T-cell (primary cell): Measurements from ENCODE around the gene CFAP43. TPM values are rescaled to one million over a fixed set of nuclear protein-coding genes. Genes with fewer than 3 reads are reported as not detected.
"Not testable (repeated sequence)": the region's sequence is repeated elsewhere in the genome, so short reads cannot be mapped to it uniquely, and the experiment has no call there.

Experiments
- ATAC-seq, 4 experiments: fragments of 200-7000 bp in 3 of 4; fragments of 150-1000 bp in 1 of 4; cut with Tn5 transposase; replicated peaks in 1 of 4; 1 replicate in 3 of 4; 2 replicates in 1 of 4; pipeline ENCODE4 v1.10.0; 2021; ENCODE audit warnings: moderate library complexity in 3 of 4, mild to moderate bottlenecking in 2 of 4, moderate number of reproducible peaks in 1 of 4
- CTCF ChIA-PET, 2 donors: fragments of 300-600 bp; sonication (Branson Sonifier 250); formaldehyde crosslinking; loops; one replicate each; lab custom pipeline; 2022; ENCODE audit warnings: antibody characterized with exemption in 2 of 2; lab: Charles Lee
- POLR2A ChIA-PET, 2 donors: fragments of 300-600 bp; sonication (Branson Sonifier 250); formaldehyde crosslinking; loops; one replicate each; lab custom pipeline; 2022; ENCODE audit warnings: antibody characterized with exemption in 2 of 2; lab: Charles Lee
- DNase-seq, 35 experiments: peaks; one replicate each; pipeline versions ENCODE4 v3.0.0 to v3.0.0-alpha.2; 2013 to 2023
- H3K27ac ChIP-seq: one replicate; pipeline ENCODE4 v1.5.1; 2013; ENCODE audit warnings: low read length
- H3K27me3 ChIP-seq, 2 experiments: replicated peaks in 1 of 2; 1 replicate in 1 of 2; 2 replicates in 1 of 2; pipeline versions ENCODE4 v1.6.1 to v1.7.0; 2013; ENCODE audit warnings: low read length in 1 of 2, mixed read lengths in 1 of 2; ENCODE audit not compliant: control insufficient read depth in 2 of 2, insufficient read depth in 2 of 2; ENCODE audit errors: extremely low read depth in 1 of 2
- H3K36me3 ChIP-seq, 2 donors: 1 replicate in 1 of 2; 2 replicates in 1 of 2; pipeline versions ENCODE4 v1.6.1 to v1.7.0; 2013; ENCODE audit warnings: low read length in 1 of 2; ENCODE audit not compliant: control insufficient read depth in 2 of 2, insufficient read depth in 1 of 2; ENCODE audit errors: extremely low read depth in 1 of 2
- H3K4me1 ChIP-seq, 2 experiments: 1 replicate in 1 of 2; 2 replicates in 1 of 2; pipeline versions ENCODE4 v1.6.1 to v1.7.0; 2013; ENCODE audit warnings: low read length in 2 of 2, mixed read lengths in 1 of 2; ENCODE audit not compliant: insufficient read depth in 2 of 2, control insufficient read depth in 1 of 2; ENCODE audit errors: extremely low read depth in 1 of 2
- H3K4me3 ChIP-seq, 2 donors: 1 replicate in 1 of 2; 2 replicates in 1 of 2; pipeline versions ENCODE4 v1.5.1 to v1.7.0; 2013; ENCODE audit warnings: mild to moderate bottlenecking in 2 of 2, low read length in 1 of 2, moderate library complexity in 1 of 2; ENCODE audit not compliant: control insufficient read depth in 1 of 2; ENCODE audit errors: extremely low read depth in 1 of 2
- H3K9me3 ChIP-seq: 2 replicates; pipeline ENCODE4 v1.7.0; 2013
- H3K27ac Mint-ChIP-seq, 2 donors: one replicate each; pipeline ENCODE4 v1.8.0; 2020 to 2021; ENCODE audit warnings: mild to moderate bottlenecking in 2 of 2, mixed read lengths in 2 of 2
- H3K27me3 Mint-ChIP-seq, 2 donors: one replicate each; pipeline ENCODE4 v1.8.0; 2021 to 2022; ENCODE audit warnings: mixed read lengths in 2 of 2
- H3K36me3 Mint-ChIP-seq: one replicate; pipeline ENCODE4 v1.8.0; 2021; ENCODE audit warnings: mixed read lengths
- H3K4me1 Mint-ChIP-seq, 3 donors: one replicate each; pipeline ENCODE4 v1.8.0; 2020 to 2022; ENCODE audit warnings: mixed read lengths in 3 of 3, mild to moderate bottlenecking in 1 of 3
- H3K4me3 Mint-ChIP-seq, 3 donors: one replicate each; pipeline ENCODE4 v1.8.0; 2020 to 2022; ENCODE audit warnings: mild to moderate bottlenecking in 3 of 3, mixed read lengths in 3 of 3, moderate library complexity in 3 of 3
- H3K9me3 Mint-ChIP-seq, 3 donors: one replicate each; pipeline ENCODE4 v1.8.0; 2020 to 2022; ENCODE audit warnings: mixed read lengths in 3 of 3
- WGBS: methylation state at CpG from one replicate; pipeline ENCODE4 v1.1.5; 2013; ENCODE audit warnings: missing lambda C conversion rate; ENCODE audit not compliant: insufficient coverage; 5-methylcytosine and 5-hydroxymethylcytosine counted together
- total RNA-seq, 35 experiments: library from RNA in 6 of 35; stranded (reverse) in 6 of 35; fragments of 120-200 nt in 1 of 35; gene quantifications; one replicate each; pipeline versions ENCODE4 v1.2.1 to v1.2.4 and lab custom pipeline; 2013 to 2026

Gene CFAP43
- total RNA-seq, 5 donors from 2014 or later (not counting 1 experiment from before 2014, with no cell fraction given), result 0.58 TPM; not detected in 4

GRCh38 chr10:104247513-104248146, 15.5 kb upstream of the CFAP43 start:
- Histone ChIP-seq H3K27ac (no peak overlapping the region), H3K27me3 (no peaks in the 10 kb centered on the region), H3K4me1 (no peaks in the 10 kb centered on the region), H3K9me3 (no peaks in the 10 kb centered on the region), H3K4me3 (no peak overlapping the region), H3K36me3 (no peaks in the 10 kb centered on the region)
- no peaks in the 10 kb centered on the region for H3K36me3 Mint-ChIP-seq
- ChIA-PET POLR2A (no interaction called here), CTCF (interaction anchor here in 1 of 2 donors (1.0 to 1.1 kb wide), 2 partner anchors 9 to 20 kb away, joined by 3 to 4 read pairs; no protein-coding TSS in a partner anchor)
- H3K4me1 Mint-ChIP-seq, result peaks cover 0 to 5% (median 2%) of the 10 kb centered on the region in 3 donors
- peak overlapping the region in 1 of 2 donors; percentile 33 for H3K27ac Mint-ChIP-seq
- WGBS, result no CpG with 5 or more reads among the region's 3 CpGs
- H3K4me3 Mint-ChIP-seq, result no peak overlapping the region
- ATAC-seq, result no peak
- no peak for DNase-seq
- no peaks in the 10 kb centered on the region for H3K9me3 Mint-ChIP-seq
- peaks cover 11 to 18% of the 10 kb centered on the region in 2 donors for H3K27me3 Mint-ChIP-seq

GRCh38 chr10:104246976-104247375, 14.8 kb upstream of the CFAP43 start:
- DNase-seq, result peak in 1 of 35 experiments; percentile 28
- CTCF ChIA-PET, result no interaction called here
- no peaks in the 10 kb centered on the region for H3K27me3 ChIP-seq
- H3K4me1 Mint-ChIP-seq, result peaks cover 0 to 5% (median 2%) of the 10 kb centered on the region in 3 donors
- WGBS, result 47% methylated on average over 1 of the region's 2 CpGs
- no peaks in the 10 kb centered on the region for H3K9me3 Mint-ChIP-seq
- H3K4me3 Mint-ChIP-seq, result no peak overlapping the region
- H3K27me3 Mint-ChIP-seq, result peaks cover 11 to 20% of the 10 kb centered on the region in 2 donors
- H3K36me3 Mint-ChIP-seq, result no peaks in the 10 kb centered on the region
- H3K4me1 ChIP-seq, result no peaks in the 10 kb centered on the region
- no peak overlapping the region for H3K27ac Mint-ChIP-seq
- peak in 1 of 4 experiments; percentile 19 for ATAC-seq
- no peaks in the 10 kb centered on the region for H3K36me3 ChIP-seq
- no peaks in the 10 kb centered on the region for H3K9me3 ChIP-seq
- no peak overlapping the region for H3K27ac ChIP-seq
- H3K4me3 ChIP-seq, result no peak overlapping the region
- POLR2A ChIA-PET, result no interaction called here

- Mint-ChIP-seq H3K9me3 (no peaks in the 10 kb centered on the region), H3K4me1 (peaks cover 0 to 5% (median 2%) of the 10 kb centered on the region in 3 donors), H3K27ac (no peak overlapping the region), H3K4me3 (no peak overlapping the region), H3K27me3 (peaks cover 19 to 24% of the 10 kb centered on the region in 2 donors), H3K36me3 (no peaks in the 10 kb centered on the region)
- H3K27ac ChIP-seq, result no peak overlapping the region
- 95% methylated on average over 29 of the region's 34 CpGs for whole genome bisulfite sequencing
- no peaks in the 10 kb centered on the region for H3K4me1 ChIP-seq
- no peaks in the 10 kb centered on the region for H3K9me3 ChIP-seq
- no peaks in the 10 kb centered on the region for H3K36me3 ChIP-seq
- no peak for DNase-seq
- CTCF ChIA-PET, result interaction anchor here in 1 of 2 donors (0.6 kb wide), 1 partner anchor 142 kb away, joined by 3 read pairs; no protein-coding TSS in a partner anchor
- POLR2A ChIA-PET, result no interaction called here
- ATAC-seq, result no peak
- no peaks in the 10 kb centered on the region for H3K27me3 ChIP-seq
- no peak overlapping the region for H3K4me3 ChIP-seq
Measured at GRCh38 chr10:104245066-104245632, 13.0 kb upstream of the CFAP43 start.

- DNase-seq, result no peak
- Mint-ChIP-seq H3K27ac (no peak overlapping the region), H3K27me3 (peaks cover 20 to 22% of the 10 kb centered on the region in 2 donors), H3K4me3 (no peak overlapping the region), H3K4me1 (peaks cover 0 to 5% (median 2%) of the 10 kb centered on the region in 3 donors), H3K9me3 (no peaks in the 10 kb centered on the region), H3K36me3 (no peaks in the 10 kb centered on the region)
- H3K27ac ChIP-seq, result no peak overlapping the region
- WGBS, result 71% methylated on average over 1 of the region's 5 CpGs
- no peaks in the 10 kb centered on the region for H3K4me1 ChIP-seq
- no peaks in the 10 kb centered on the region for H3K27me3 ChIP-seq
- ATAC-seq, result no peak
- H3K36me3 ChIP-seq, result no peaks in the 10 kb centered on the region
- no peak overlapping the region for H3K4me3 ChIP-seq
- H3K9me3 ChIP-seq, result no peaks in the 10 kb centered on the region
- ChIA-PET POLR2A (no interaction called here), CTCF (no interaction called here)
Measured at GRCh38 chr10:104243512-104243911, 11.3 kb upstream of the CFAP43 start.

GRCh38 chr10:104243009-104243408, 10.8 kb upstream of the CFAP43 start:
- CTCF ChIA-PET, H3K4me1 Mint-ChIP-seq, H3K27me3 ChIP-seq, DNase-seq, POLR2A ChIA-PET, H3K27ac ChIP-seq, ATAC-seq, H3K36me3 Mint-ChIP-seq, H3K9me3 ChIP-seq, H3K4me3 Mint-ChIP-seq, H3K9me3 Mint-ChIP-seq, H3K36me3 ChIP-seq, H3K4me3 ChIP-seq, H3K4me1 ChIP-seq: not testable (repeated sequence)
- WGBS, result 100% methylated on average over 1 of the region's 3 CpGs
- H3K27me3 Mint-ChIP-seq, result peaks cover 22% of the 10 kb centered on the region in 2 donors
- peak overlapping the region in 1 of 2 donors; percentile 16 for H3K27ac Mint-ChIP-seq

- Histone ChIP-seq H3K36me3 (no peaks in the 10 kb centered on the region), H3K4me1 (no peaks in the 10 kb centered on the region), H3K4me3 (no peak overlapping the region), H3K9me3 (no peaks in the 10 kb centered on the region), H3K27me3 (peaks cover 0 to 5% of the 10 kb centered on the region in 2 experiments), H3K27ac (no peak overlapping the region)
- peaks cover 25% of the 10 kb centered on the region in 2 donors for H3K27me3 Mint-ChIP-seq
- no peak for ATAC-seq
- DNase-seq, result no peak
- POLR2A ChIA-PET, result no interaction called here
- no peaks in the 10 kb centered on the region for H3K36me3 Mint-ChIP-seq
- no peaks in the 10 kb centered on the region for H3K9me3 Mint-ChIP-seq
- peaks cover 0 to 5% (median 2%) of the 10 kb centered on the region in 3 donors for H3K4me1 Mint-ChIP-seq
- no peak overlapping the region for H3K27ac Mint-ChIP-seq
- H3K4me3 Mint-ChIP-seq, result no peak overlapping the region
- CTCF ChIA-PET, result no interaction called here
Measured at GRCh38 chr10:104242545-104242944, 10.4 kb upstream of the CFAP43 start.
